Measurements from ENCODE around the gene LIME1.

LIME1 gene

GRCh38 chr20:63693733-63694583 lies 42.5 kb upstream of the LIME1 start:
- Histone ChIP-seq H3K36me3 (peaks cover 40% of the 10 kb centered on the region), H3K9me3 (ENCODE audit: severe bottlenecking) (no peaks in the 10 kb centered on the region), H3K4me3 (ENCODE audit: low read depth, low read length) (no peak overlapping the region), H3K27ac (no peak overlapping the region), H3K27me3 (ENCODE audit: insufficient read depth, low read depth, severe bottlenecking) (no peaks in the 10 kb centered on the region)
- no peak for TF ChIP-seq CTCF (IDR thresholded peaks at IDR 0.05; ENCODE audit: low read depth, low read length)
- no peak for DNase-seq

DNA sequence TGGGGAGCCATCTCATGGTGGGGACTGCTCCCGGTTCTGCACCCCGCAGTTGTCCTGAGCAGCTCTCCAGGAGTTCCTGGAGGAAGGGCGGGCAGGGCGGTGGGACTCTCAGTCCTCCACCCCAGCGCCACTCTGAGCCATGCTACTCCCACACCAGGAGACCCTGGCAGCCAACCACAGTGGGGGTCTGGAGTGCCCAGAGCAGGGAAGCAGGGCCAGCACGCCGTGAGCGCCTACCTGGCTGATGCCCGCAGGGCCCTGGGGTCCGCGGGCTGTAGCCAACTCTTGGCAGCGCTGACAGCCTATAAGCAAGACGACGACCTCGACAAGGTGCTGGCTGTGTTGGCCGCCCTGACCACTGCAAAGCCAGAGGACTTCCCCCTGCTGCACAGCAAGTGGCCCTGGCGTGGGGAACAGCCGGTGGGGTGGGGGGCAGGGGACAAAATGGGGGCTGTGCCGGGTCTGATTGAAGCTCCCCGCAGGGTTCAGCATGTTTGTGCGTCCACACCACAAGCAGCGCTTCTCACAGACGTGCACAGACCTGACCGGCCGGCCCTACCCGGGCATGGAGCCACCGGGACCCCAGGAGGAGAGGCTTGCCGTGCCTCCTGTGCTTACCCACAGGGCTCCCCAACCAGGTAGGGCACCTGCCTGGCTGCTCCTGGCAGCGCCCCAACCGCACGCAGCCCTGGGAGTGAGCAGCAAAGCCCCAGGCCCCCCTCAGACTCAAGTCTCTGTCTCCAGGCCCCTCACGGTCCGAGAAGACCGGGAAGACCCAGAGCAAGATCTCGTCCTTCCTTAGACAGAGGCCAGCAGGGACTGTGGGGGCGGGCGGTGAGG lies 41.7 kb upstream of the LIME1 start:
- no peaks in the 10 kb centered on the region for H3K9me3 ChIP-seq (ENCODE audit: severe bottlenecking)
- no peak overlapping the region for H3K4me3 ChIP-seq (ENCODE audit: low read depth, low read length)
- H3K27me3 ChIP-seq (ENCODE audit: insufficient read depth, low read depth, severe bottlenecking): no peaks in the 10 kb centered on the region
- H3K36me3 ChIP-seq: peaks cover 40% of the 10 kb centered on the region
- H3K27ac ChIP-seq: no peak overlapping the region
- no peak for TF ChIP-seq CTCF (IDR thresholded peaks at IDR 0.05; ENCODE audit: low read depth, low read length)
- DNase-seq: no peak

- Histone ChIP-seq H3K9me3 (ENCODE audit: severe bottlenecking) (no peaks in the 10 kb centered on the region), H3K27me3 (ENCODE audit: insufficient read depth, low read depth, severe bottlenecking) (no peaks in the 10 kb centered on the region), H3K4me3 (ENCODE audit: low read depth, low read length) (no peak overlapping the region), H3K27ac (no peak overlapping the region), H3K36me3 (peaks cover 40% of the 10 kb centered on the region)
- no peak for DNase-seq
- TF ChIP-seq CTCF (IDR thresholded peaks at IDR 0.05; ENCODE audit: low read depth, low read length): no peak
Observed at GRCh38 chr20:63695424-63696305, 40.8 kb upstream of the LIME1 start.

GRCh38 chr20:63696306-63696627 lies 40.2 kb upstream of the LIME1 start:
- no peak for DNase-seq
- H3K27me3 ChIP-seq (ENCODE audit: insufficient read depth, low read depth, severe bottlenecking): no peaks in the 10 kb centered on the region
- no peak for TF ChIP-seq CTCF (IDR thresholded peaks at IDR 0.05; ENCODE audit: low read depth, low read length)
- H3K9me3 ChIP-seq (ENCODE audit: severe bottlenecking): no peaks in the 10 kb centered on the region
- peaks cover 40% of the 10 kb centered on the region for H3K36me3 ChIP-seq
- no peak overlapping the region for H3K27ac ChIP-seq
- H3K4me3 ChIP-seq (ENCODE audit: low read depth, low read length): no peak overlapping the region

- no peak within 1 kb of the TSS for H3K4me3 ChIP-seq (ENCODE audit: low read depth, low read length)
- no peak for DNase-seq
- peaks cover 40% of the 10 kb centered on the region for H3K36me3 ChIP-seq
- H3K9me3 ChIP-seq (ENCODE audit: severe bottlenecking): no peaks in the 10 kb centered on the region
- no peak for TF ChIP-seq CTCF (IDR thresholded peaks at IDR 0.05; ENCODE audit: low read depth, low read length)
- H3K27ac ChIP-seq: no peak within 1 kb of the TSS
- H3K27me3 ChIP-seq (ENCODE audit: insufficient read depth, low read depth, severe bottlenecking): no peaks in the 10 kb centered on the region
Observed at GRCh38 chr20:63696628-63697356, 39.7 kb upstream of the LIME1 start, which contains the start of gene TNFRSF6B. TNFRSF6B (plus strand) TSS chr20:63696652; CDS start chr20:63696768, 116 bp downstream.
